ENCODE results near the gene SNX32. TPM values are rescaled to one million over a fixed set of nuclear protein-coding genes. Genes with fewer than 3 reads are reported as not detected.
"Not testable (repeated sequence)": the region's sequence is repeated elsewhere in the genome, so short reads cannot be mapped to it uniquely, and the experiment has no call there.

Gene SNX32
- total RNA-seq, 1 donor from 2014 or later: 0.10 TPM

DNA sequence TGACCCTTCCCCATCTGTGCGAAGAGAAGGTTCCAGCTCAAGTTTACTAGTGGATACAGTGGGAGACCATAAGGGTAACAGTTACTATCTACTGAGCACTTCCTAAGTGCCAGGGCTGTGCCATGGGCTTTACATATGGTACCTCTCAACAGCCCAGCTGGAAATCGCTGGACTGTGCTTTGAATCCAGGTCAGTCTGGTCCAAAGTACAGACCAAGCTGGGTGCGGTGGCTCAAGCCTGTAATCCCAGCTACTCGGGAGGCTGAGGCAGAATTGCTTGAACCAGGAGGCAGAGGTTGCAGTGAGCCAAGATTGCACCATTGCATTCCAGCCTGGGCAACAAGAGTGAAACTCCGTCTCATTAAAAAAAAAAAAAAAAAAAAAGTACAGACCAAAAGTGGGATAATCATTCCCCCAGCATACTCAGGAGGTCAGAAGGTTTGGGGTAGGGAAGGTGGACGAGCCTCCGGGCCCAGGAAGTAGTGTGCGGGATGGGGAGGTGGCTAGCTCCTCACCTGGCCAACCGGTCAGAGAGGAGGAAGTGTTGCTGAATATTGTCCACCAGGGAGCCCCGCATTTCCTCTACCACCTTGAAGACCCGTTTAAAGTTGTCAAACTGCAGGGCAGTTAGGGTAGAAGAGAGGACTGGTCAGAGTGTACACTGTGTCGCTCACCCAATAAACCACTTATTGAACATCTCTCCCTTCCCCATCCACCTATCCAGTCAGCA lies 52.2 kb downstream of the SNX32 start:
- no peak for DNase-seq

DNA sequence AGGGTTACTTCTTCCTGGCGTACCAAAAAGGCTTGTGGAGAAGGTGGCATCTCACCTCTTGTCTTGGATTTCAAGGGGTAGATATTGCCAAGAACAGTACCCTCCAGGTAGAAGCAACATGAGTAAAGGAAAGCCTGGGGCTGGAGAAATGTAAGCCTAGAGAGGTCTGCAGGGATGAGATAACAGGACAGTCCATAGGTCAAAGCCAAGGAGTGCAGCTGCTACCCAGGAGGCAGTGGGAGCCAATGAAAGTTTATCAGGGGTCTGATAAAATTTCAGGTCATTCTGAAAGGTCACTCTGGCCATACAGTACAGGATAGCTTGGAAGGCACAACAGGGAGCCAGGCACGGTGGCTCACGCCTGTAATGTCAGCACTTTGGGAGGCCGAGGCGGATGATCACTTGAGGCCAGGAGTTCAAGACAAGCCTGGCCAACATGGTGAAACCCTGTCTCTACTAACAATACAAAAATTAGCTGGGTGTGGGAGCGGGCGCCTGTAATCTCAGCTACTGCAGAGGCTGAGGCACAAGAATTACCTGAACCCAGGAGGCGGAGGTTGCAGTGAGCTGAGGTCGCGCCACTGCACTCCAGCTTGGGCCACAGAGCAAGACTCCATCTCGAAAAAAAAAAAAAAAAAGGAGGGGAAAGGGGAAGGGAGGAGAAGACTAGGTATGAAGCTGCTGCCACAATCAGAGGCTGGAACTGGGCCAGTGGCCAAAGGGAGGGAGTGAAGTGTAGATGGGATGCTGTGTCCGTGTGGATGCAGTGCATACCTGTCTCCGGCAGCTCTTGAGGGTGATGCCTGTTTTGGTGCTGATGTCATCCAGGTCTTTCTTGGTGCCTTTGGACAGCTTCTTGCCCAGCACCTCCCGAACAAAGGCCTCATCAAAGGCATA lies 53.3 kb downstream of the SNX32 start:
- DNase-seq: no peak

DNA sequence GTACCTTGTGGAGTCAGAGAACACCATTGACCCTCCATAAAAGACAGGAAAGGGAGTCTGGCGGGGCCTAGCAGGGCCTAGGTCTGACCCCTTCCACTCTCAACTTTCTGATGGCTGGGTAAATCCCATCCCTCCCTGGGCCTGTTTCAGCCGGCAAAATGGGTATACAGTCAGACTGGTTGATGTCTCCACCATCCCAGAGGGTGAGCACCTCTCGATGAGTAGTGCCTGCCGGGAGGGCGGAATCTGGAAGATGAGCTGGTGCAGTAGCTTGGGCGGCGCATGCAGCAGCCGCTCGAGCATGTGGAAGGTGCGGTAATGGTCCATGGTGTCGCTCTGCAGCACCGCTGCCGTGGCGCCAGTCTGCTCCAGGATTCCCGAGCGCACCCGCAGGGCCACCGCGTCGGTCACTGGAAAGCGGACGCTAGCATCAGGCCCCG lies 54.0 kb downstream of the SNX32 start:
- no peak for DNase-seq

GRCh38 chr11:65888163-65888814 lies 54.5 kb downstream of the SNX32 start, which contains the start of gene FIBP:
Gene FIBP (minus strand): TSS chr11:65888471. CDS start chr11:65888418, 53 bp downstream.
- DNase-seq: peak; percentile 99

GRCh38 chr11:65890324-65891218 lies 56.8 kb downstream of the SNX32 start, which contains the start of gene CCDC85B:
Gene CCDC85B (plus strand): TSS chr11:65890673. CDS start chr11:65890784, 111 bp downstream.
- peak; percentile 98 for DNase-seq

DNA sequence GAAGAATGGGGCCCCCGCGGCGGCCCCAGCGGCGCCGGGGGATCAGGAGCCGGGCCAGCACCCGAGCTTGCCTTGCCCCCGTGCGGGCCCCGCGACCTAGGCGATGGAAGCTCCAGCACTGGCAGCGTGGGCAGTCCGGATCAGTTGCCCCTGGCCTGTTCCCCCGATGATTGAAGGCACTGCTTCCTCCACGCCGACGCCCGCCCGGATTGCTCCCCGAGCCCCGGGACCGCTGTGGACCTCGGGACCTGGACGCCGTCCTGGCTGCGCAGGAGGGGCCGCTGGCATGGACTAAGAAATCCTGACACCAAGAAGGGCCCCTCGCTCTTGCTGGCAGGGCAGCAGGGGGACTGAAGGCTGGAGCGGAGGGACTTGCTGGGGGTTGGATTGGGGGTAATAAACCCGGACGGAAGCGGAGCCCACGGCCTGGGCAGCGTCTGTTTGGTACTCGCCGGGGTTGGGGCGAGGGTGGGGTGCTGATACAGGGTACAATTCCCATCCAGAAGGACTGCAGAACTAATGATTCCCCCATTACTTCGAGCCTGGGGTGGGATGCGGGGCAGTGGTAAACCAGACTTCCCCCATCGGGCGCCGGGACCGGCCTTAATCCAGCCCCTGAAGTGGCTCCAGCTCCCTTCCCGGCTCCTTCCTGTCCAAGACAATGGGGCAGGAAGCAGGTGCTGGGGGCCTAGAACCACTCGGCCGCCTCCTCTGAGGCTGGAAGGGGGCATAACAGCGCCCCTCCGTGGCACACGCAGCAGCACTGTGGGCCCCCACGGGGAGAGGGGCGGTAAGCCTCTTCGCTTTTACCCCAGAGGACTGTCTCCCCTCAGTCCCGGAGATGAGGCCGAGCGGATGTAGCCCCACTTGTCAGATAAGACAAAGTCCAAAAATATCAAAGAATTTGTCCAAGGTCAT lies 57.7 kb downstream of the SNX32 start:
- DNase-seq: no peak

DNA sequence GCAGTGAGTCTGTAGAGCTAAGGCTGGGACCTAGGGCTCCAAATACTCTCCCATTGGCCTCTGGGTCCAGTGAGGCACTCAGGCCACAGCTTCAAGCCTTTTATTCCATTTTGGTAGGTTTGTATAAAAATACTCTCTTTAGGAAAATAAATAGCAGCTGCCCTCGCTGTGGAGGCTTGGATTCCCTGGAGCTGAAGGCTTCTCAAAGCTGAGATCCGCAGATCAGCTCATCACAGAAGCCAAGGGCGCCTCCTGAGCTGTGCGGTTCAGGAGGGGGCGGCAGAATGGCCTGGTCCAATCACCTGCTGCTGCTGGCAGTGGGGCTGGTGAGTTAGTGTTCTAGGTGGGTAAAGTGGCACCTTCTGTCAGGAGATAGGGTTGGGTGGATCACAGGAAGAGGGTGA lies 58.4 kb downstream of the SNX32 start:
- not testable (repeated sequence) for DNase-seq

- no peak for DNase-seq
These were observed 59.0 kb downstream of the SNX32 start for GRCh38 chr11:65892661-65893317.

DNA sequence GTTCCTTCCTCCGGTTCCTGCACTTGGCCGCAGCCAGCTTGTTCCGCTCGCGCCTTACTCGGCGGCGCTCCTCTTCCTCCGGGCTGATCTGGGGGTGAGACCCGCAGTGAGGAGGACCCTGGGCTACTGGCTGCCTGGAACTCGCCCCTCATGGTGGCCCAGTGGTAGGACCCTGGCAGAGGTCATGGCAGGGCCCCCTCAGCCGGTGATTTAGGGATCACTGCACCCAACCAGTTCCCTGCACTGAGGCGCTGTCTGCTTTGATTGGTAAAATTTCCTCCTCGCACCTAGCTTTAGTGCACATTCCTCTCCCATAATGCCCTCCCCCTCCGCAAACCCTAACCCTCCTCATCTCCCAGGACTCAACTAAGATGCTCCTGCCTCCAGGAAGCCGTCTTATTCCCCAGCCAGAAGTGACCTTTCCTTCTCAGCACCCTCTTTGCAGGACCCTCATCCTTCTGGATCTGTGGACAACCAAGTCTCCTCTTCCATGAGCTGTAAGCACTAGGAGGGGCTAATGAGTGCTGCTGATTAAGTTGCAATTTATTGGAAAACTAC lies 60.4 kb downstream of the SNX32 start:
- no peak for DNase-seq

- no peak for DNase-seq
These were observed 61.8 kb downstream of the SNX32 start for GRCh38 chr11:65895482-65895981.

DNA sequence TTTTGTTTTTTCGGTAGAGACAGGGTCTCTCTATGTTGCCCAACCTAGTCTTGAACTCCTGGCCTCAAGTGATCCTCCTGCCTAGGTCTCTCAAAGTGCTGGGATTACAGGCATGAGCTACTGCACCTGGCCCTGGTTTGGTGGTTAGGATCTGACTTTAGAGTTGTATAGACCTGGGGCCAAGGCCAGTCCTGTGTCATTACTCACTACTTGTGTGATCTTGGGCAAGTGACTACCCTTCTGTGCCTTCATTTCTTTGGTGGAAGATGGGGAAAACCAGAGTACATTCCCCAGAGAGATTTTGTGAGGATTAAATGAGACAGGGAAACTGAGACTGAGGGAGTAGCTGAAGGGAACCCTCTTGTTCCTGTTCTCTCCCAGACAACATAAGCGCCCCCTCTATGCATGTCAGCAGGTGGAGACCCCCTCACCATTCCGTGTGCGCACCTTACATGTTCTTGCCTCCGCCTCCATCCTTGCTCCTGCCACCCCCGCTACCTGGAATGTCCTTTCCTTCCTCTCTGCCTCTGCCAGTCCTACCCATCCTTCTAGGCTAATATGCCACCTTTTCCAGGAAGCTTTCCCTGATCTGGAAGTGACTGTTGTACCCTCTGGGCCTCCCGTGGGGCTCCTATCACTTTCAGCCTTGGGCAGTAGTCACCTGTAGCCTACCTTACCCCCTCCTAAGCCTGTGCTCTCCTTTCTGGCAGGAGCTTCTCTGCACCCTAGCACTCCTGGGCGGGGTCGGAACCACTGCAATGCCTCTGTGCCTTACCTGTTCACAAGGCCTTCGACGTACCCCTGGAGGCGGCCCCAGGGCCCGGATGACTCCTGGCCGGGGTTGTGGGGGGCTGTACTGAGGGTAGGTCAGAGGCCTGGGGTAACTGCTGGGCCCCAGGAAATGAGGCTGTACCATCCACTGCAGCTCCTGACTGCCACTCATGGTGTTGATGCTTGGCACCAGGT lies 62.6 kb downstream of the SNX32 start:
- DNase-seq: no peak

DNA sequence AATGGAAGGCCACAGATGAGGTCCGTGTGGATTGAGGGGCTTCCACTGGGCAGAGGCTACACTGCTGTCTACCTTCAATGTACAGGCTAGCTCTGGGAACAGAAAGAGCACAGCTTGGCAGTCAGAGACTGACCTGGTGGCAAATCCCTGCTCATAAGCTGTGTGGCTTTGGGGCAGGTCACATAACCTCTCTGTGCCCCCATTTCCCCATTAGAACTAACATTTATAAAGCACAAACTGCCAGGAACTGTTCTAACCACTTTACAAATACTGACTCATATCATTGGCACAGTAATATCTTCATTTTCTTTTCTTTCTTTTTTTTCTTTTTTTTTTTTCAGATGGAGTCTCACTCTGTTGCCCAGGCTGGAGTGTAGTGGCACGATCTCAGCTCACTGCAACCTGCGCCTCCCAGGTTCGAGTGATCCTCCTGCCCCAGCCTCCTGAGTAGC lies 63.3 kb downstream of the SNX32 start:
- DNase-seq: no peak

- DNase-seq: no peak
These were observed 65.0 kb downstream of the SNX32 start for GRCh38 chr11:65898656-65899355.

DNA sequence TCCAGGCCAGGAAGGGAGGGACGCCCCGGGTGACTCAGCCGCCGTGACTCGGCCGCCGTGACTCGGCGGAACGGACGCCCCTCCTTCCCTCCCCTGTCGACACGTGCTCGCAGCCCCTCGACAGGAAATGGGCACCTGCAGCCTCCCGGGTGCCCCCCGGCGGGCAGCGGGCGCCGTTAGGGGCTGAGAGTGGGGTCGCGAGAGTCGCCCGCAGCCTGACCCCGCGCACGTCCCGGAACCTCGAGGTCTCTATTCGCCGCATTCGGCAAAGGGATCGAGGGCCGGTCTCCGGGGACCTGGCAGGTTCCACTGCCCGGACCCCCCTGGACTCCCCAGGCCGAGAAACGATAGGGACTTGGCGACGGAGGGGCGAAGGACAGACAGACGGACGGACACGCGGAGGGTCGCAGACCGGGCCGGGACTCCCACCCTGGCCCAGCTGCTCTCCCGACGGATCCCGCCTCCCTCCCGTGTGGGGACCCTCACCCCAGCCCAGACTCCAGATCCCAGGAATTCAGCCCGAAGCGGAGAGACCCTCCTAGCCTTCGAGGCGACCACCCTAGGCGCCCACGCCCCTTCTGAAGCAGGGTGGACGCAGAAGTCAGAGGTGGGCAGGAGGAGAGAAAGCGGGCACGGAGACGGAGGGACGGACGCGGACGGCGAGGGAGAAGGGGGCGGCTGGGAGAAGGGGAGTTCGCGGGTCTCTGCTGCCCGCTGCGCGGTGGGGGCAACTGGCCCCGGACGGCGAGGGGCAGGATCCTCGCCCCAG lies 65.8 kb downstream of the SNX32 start:
- DNase-seq: no peak

GRCh38 chr11:65900125-65900898 lies 66.5 kb downstream of the SNX32 start, which contains the start of gene FOSL1:
Gene FOSL1 (minus strand): TSS chr11:65900388. CDS start chr11:65900339, 49 bp downstream.
- peak; percentile 73 for DNase-seq

DNA sequence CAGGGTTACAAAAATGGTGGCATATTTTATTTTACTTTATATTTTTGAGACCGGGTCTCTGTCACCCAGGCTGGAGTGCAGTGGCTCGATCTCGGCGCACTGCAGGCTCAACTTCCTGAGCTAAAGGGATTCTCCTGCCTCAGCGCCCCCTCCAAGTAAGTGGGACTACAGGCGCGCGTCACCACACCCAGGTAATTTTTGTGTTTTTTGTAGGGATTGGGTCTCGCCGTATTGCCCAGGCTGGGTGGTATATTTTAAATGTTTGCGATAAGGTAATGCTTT lies 67.1 kb downstream of the SNX32 start:
- DNase-seq: no peak
